Large intestine (tissue), 3 donors: Measurements from ENCODE around the gene EDA. TPM values are rescaled to one million over a fixed set of nuclear protein-coding genes. Genes with fewer than 3 reads are reported as not detected.

ENCODE experiments used
- DNase-seq, 2 donors: peaks; one replicate each; pipeline versions ENCODE4 v3.0.0 to v3.0.0-alpha.2; 2013
- H3K27ac ChIP-seq: one replicate; pipeline ENCODE4 v1.5.1; 2013; ENCODE audit warnings: low read length
- H3K27me3 ChIP-seq: 2 replicates; pipeline ENCODE4 v1.6.1; 2013; ENCODE audit warnings: low read length; ENCODE audit not compliant: control insufficient read depth, insufficient read depth
- H3K36me3 ChIP-seq: 2 replicates; pipeline ENCODE4 v1.6.1; 2013; ENCODE audit warnings: low read length; ENCODE audit not compliant: control insufficient read depth, insufficient read depth
- H3K4me1 ChIP-seq: one replicate; pipeline ENCODE4 v1.6.1; 2013; ENCODE audit warnings: low read length; ENCODE audit not compliant: control insufficient read depth, insufficient read depth
- H3K4me3 ChIP-seq: one replicate; pipeline ENCODE4 v1.5.1; 2013; ENCODE audit warnings: low read length
- H3K9me3 ChIP-seq: one replicate; pipeline ENCODE4 v1.6.1; 2013; ENCODE audit warnings: mild to moderate bottlenecking, low read depth, low read length, moderate library complexity; ENCODE audit not compliant: control insufficient read depth
- WGBS: methylation state at CpG from one replicate; pipeline ENCODE4 v1.1.5; 2013; ENCODE audit warnings: low lambda C conversion rate; ENCODE audit not compliant: insufficient coverage; 5-methylcytosine and 5-hydroxymethylcytosine counted together
- polyA plus RNA-seq: library from polyadenylated mRNA; unstranded; fragments of 120-200 nt; gene quantifications from one replicate; pipeline ENCODE4 v1.2.1, GENCODE V29; 2013

EDA gene
- polyA plus RNA-seq, 1 donor = 25.1 TPM

- no peaks in the 10 kb centered on the region for H3K27me3 ChIP-seq
- peaks cover 20% of the 10 kb centered on the region for H3K4me1 ChIP-seq
- DNase-seq = no peak
- no peaks in the 10 kb centered on the region for H3K9me3 ChIP-seq
- peak overlapping the region; percentile 8 for H3K27ac ChIP-seq
- WGBS = no CpG with 5 or more reads among the region's 7 CpGs
- no peak overlapping the region for H3K4me3 ChIP-seq
- H3K36me3 ChIP-seq = no peaks in the 10 kb centered on the region
Observed at GRCh38 chrX:69615342-69615741, 571 bp upstream of the EDA start.

DNA sequence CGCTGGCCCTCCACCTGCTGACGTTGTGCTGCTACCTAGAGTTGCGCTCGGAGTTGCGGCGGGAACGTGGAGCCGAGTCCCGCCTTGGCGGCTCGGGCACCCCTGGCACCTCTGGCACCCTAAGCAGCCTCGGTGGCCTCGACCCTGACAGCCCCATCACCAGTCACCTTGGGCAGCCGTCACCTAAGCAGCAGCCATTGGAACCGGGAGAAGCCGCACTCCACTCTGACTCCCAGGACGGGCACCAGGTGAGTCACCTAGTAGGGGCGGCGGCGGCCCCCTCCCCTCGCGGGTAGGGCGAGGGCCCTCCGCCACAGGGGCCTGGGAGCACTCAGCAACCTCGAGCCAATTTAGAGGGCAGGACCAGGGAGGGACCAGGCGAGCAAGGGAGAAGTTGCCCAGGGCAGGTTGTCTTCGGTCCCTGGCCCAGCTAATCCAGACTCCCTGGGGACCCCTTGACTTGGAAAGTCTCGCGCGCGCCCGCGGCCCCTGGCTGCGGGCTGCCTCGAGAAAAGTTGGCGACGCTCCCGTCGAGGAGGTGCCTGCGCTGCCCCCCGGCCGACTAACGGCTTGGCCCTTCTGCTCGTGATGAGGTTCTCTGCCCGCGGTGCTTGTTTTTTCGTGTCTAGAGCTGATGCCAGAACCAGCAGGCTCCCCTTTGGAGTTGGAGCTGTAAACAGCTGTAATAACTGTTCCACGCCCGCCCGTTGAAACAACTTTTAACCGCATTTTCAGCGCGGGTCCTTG is 717 bp downstream of the EDA start:
- H3K9me3 ChIP-seq = no peaks in the 10 kb centered on the region
- H3K36me3 ChIP-seq = no peaks in the 10 kb centered on the region
- peak overlapping the region; percentile 92 for H3K27ac ChIP-seq
- no CpG with 5 or more reads among the region's 53 CpGs for WGBS
- no peaks in the 10 kb centered on the region for H3K27me3 ChIP-seq
- peak overlapping the region; percentile 55 for H3K4me3 ChIP-seq
- H3K4me1 ChIP-seq = peaks cover 16% of the 10 kb centered on the region
- peak in 1 of 2 donors; percentile 60 for DNase-seq

- Histone ChIP-seq H3K4me3 (peak overlapping the region; percentile 55), H3K9me3 (no peaks in the 10 kb centered on the region), H3K27me3 (no peaks in the 10 kb centered on the region), H3K36me3 (no peaks in the 10 kb centered on the region), H3K27ac (no peak overlapping the region), H3K4me1 (peaks cover 5% of the 10 kb centered on the region)
- no CpG with 5 or more reads among the region's 1 CpG for WGBS
- peak; percentile 15 to 30 for DNase-seq
Observed at GRCh38 chrX:69618803-69619202, 2.9 kb downstream of the EDA start.

- Histone ChIP-seq H3K27ac (no peak overlapping the region), H3K36me3 (no peaks in the 10 kb centered on the region), H3K9me3 (no peaks in the 10 kb centered on the region), H3K4me3 (no peak overlapping the region), H3K4me1 (no peaks in the 10 kb centered on the region), H3K27me3 (no peaks in the 10 kb centered on the region)
- no CpG with 5 or more reads among the region's 1 CpG for WGBS
- DNase-seq = no peak
Observed at GRCh38 chrX:69626129-69626528, 10.2 kb downstream of the EDA start.

- Histone ChIP-seq H3K4me3 (no peak overlapping the region), H3K36me3 (no peaks in the 10 kb centered on the region), H3K4me1 (no peaks in the 10 kb centered on the region), H3K9me3 (no peaks in the 10 kb centered on the region), H3K27me3 (no peaks in the 10 kb centered on the region), H3K27ac (no peak overlapping the region)
- no peak for DNase-seq
- no CpG with 5 or more reads among the region's 2 CpGs for WGBS
Observed at GRCh38 chrX:69627744-69628143, 11.8 kb downstream of the EDA start.

DNA sequence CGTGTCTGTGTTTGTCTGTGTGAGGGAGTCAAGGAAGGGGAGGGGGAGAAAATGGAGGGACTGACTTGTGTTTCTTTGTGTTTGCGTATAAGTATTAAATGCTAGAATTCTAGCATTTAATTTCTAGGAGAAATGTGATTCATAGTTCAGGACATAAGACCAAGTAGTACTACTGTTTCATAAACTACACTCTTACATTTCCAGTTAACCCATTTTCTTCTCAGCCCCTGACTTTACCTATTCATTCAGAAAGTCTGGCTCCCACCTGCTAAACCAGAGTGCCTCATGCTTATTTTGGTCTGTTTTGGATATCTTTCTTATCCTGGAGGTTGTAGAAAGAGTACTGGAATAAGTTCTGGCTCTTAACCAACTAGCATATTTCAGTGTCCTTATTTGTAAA is 14.2 kb downstream of the EDA start:
- no peaks in the 10 kb centered on the region for H3K27me3 ChIP-seq
- no peak for DNase-seq
- no peaks in the 10 kb centered on the region for H3K9me3 ChIP-seq
- no peaks in the 10 kb centered on the region for H3K4me1 ChIP-seq
- H3K27ac ChIP-seq = no peak overlapping the region
- no peak overlapping the region for H3K4me3 ChIP-seq
- WGBS = no CpG with 5 or more reads among the region's 2 CpGs
- H3K36me3 ChIP-seq = no peaks in the 10 kb centered on the region

GRCh38 chrX:69664693-69665092 is 48.8 kb downstream of the EDA start:
- Histone ChIP-seq H3K9me3 (no peaks in the 10 kb centered on the region), H3K27me3 (no peaks in the 10 kb centered on the region), H3K27ac (no peak overlapping the region), H3K36me3 (no peaks in the 10 kb centered on the region), H3K4me1 (no peaks in the 10 kb centered on the region), H3K4me3 (no peak overlapping the region)
- no peak for DNase-seq
- no CpG with 5 or more reads among the region's 1 CpG for WGBS

DNA sequence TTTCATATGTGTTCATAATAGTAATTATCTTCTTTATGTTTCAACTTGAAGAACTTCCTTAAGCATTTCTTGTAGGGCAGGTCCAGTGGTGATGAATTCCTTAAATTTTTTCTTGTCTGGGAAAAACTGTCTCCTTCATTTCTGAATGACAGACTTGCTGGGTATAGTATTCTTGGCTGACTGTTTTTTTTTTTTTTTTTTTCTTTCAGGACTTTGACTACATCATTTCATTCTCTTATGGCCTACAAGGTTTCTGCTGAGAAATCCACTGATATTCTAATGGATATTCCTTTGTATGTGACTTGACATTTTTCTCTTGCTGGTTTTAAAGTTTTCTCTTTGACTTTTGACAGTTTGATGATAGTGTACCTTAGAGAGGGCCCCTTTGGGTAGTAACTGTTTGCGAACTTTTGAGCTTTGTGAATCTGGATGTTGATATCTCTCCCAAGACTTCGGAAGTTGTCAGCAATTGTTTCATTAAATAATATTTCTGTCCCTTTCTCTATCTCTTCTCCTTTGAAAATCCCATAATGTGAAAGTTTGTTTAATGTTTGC is 54.2 kb downstream of the EDA start:
- H3K4me3 ChIP-seq = no peak overlapping the region
- H3K27me3 ChIP-seq = no peaks in the 10 kb centered on the region
- WGBS = 0% methylated on average over 1 of the region's 2 CpGs

GRCh38 chrX:69674891-69675290 is 59.0 kb downstream of the EDA start:
- no peaks in the 10 kb centered on the region for H3K27me3 ChIP-seq
- no peak overlapping the region for H3K27ac ChIP-seq
- no peak for DNase-seq
- H3K36me3 ChIP-seq = no peaks in the 10 kb centered on the region
- H3K9me3 ChIP-seq = peaks cover 7% of the 10 kb centered on the region
- no peak overlapping the region for H3K4me3 ChIP-seq
- no peaks in the 10 kb centered on the region for H3K4me1 ChIP-seq

More for the DNA sequence above, 54.2 kb downstream of the EDA start:
- no peak for DNase-seq
- no peak overlapping the region for H3K27ac ChIP-seq
- no peaks in the 10 kb centered on the region for H3K4me1 ChIP-seq
- no peaks in the 10 kb centered on the region for H3K36me3 ChIP-seq
- H3K9me3 ChIP-seq = peaks cover 7% of the 10 kb centered on the region

GRCh38 chrX:69705818-69706217 is 89.9 kb downstream of the EDA start:
- no peak overlapping the region for H3K27ac ChIP-seq
- H3K4me1 ChIP-seq = no peaks in the 10 kb centered on the region
- H3K27me3 ChIP-seq = no peaks in the 10 kb centered on the region
- H3K9me3 ChIP-seq = no peaks in the 10 kb centered on the region
- H3K4me3 ChIP-seq = no peak overlapping the region
- DNase-seq = no peak
- no CpG with 5 or more reads among the region's 2 CpGs for WGBS
- H3K36me3 ChIP-seq = no peaks in the 10 kb centered on the region

DNA sequence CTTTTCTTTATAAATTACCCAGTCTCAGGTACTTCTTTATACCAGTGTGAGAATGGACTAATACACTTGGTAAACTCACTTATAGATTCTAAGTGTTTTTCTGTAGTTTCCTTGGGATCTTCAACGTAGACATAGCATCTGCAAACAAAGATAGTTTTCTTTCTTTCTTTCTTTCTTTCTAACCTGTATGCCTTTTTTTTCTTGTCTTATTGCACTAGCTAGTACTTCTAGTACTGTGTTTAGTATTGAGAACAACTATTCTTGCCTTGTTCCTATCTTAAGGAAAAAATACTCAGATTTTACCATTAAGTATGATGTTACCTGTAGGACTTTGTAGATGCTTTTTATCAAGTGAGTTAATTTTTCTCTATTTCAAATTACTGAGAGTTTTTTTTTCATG is 102.2 kb downstream of the EDA start:
- no peaks in the 10 kb centered on the region for H3K36me3 ChIP-seq
- H3K27ac ChIP-seq = no peak overlapping the region
- H3K4me1 ChIP-seq = no peaks in the 10 kb centered on the region
- H3K4me3 ChIP-seq = no peak overlapping the region
- DNase-seq = no peak
- whole genome bisulfite sequencing = no CpG with 5 or more reads among the region's 1 CpG
- no peaks in the 10 kb centered on the region for H3K9me3 ChIP-seq
- no peaks in the 10 kb centered on the region for H3K27me3 ChIP-seq
